Parathyroid adenoma (tissue), 2 donors: Measurements from ENCODE around the gene LINGO4.

Experiments
- H2AFZ ChIP-seq: fragments of 300-600 bp; sonication (generic); one replicate; pipeline ENCODE4 v1.7.0; 2017; ENCODE audit warnings: antibody characterized with exemption, mild to moderate bottlenecking
- H3K27ac ChIP-seq: fragments of 300-600 bp; sonication (generic); one replicate; pipeline ENCODE4 v1.7.0; 2017
- H3K27me3 ChIP-seq: fragments of 300-600 bp; sonication (generic); one replicate; pipeline ENCODE4 v1.7.0; 2017; ENCODE audit warnings: low read length; ENCODE audit not compliant: control insufficient read depth, insufficient read depth
- H3K36me3 ChIP-seq: fragments of 300-600 bp; sonication (generic); one replicate; pipeline ENCODE4 v1.7.0; 2017; ENCODE audit warnings: low read length; ENCODE audit not compliant: control insufficient read depth, insufficient read depth
- H3K4me1 ChIP-seq: fragments of 300-600 bp; sonication (generic); one replicate; pipeline ENCODE4 v1.7.0; 2017; ENCODE audit warnings: control low read depth
- H3K4me2 ChIP-seq: fragments of 300-600 bp; sonication (generic); one replicate; pipeline ENCODE4 v1.7.0; 2017; ENCODE audit warnings: low read length
- H3K4me3 ChIP-seq: fragments of 300-600 bp; sonication (generic); one replicate; pipeline ENCODE4 v1.7.0; 2017; ENCODE audit warnings: low read depth, low read length
- H3K79me2 ChIP-seq: fragments of 300-600 bp; sonication (generic); one replicate; pipeline ENCODE4 v1.7.0; 2017; ENCODE audit warnings: control low read depth
- H3K9ac ChIP-seq: fragments of 300-600 bp; sonication (generic); one replicate; pipeline ENCODE4 v1.7.0; 2017; ENCODE audit warnings: mild to moderate bottlenecking
- H3K9me3 ChIP-seq: fragments of 300-600 bp; sonication (generic); one replicate; pipeline ENCODE4 v1.7.0; 2017; ENCODE audit warnings: low read length; ENCODE audit not compliant: control insufficient read depth
- TF ChIP-seq, protein P1 (sequence below): fragments of 300-600 bp; sonication (generic); IDR thresholded peaks from one replicate; pipeline ENCODE4 v1.7.0; 2017; ENCODE audit warnings: antibody characterized with exemption, mild to moderate bottlenecking
- donor health status: primary hyperparathyroidism.

LINGO4 gene

DNA sequence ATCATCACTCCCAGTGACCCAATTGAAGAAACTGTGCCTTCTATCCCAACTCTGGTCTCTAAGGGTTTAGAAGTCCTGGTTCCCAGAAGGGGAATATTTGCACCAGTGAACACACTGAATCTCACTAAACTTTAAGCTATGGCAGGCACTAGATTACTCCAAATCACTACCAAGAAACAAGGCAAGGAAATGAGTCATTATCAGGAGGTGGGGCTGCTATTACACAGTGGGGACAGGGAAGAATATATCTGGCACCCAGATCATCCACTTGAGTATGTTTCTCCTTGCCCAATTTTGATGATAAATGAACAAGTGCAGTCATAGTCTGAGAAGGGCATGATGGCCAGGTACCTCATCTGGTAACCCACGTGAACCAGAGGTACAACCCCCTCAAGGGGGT lies 48.9 kb downstream of the LINGO4 start:
- Histone ChIP-seq H3K36me3 (no peaks in the 10 kb centered on the region), H3K79me2 (no peaks in the 10 kb centered on the region), H3K27ac (no peak overlapping the region), H3K27me3 (no peaks in the 10 kb centered on the region), H3K9me3 (no peaks in the 10 kb centered on the region), H2AFZ (no peak overlapping the region), H3K4me1 (peaks cover 3% of the 10 kb centered on the region), H3K4me2 (no peak overlapping the region), H3K9ac (no peak overlapping the region), H3K4me3 (no peak overlapping the region)
- TF ChIP-seq, protein P1, sequence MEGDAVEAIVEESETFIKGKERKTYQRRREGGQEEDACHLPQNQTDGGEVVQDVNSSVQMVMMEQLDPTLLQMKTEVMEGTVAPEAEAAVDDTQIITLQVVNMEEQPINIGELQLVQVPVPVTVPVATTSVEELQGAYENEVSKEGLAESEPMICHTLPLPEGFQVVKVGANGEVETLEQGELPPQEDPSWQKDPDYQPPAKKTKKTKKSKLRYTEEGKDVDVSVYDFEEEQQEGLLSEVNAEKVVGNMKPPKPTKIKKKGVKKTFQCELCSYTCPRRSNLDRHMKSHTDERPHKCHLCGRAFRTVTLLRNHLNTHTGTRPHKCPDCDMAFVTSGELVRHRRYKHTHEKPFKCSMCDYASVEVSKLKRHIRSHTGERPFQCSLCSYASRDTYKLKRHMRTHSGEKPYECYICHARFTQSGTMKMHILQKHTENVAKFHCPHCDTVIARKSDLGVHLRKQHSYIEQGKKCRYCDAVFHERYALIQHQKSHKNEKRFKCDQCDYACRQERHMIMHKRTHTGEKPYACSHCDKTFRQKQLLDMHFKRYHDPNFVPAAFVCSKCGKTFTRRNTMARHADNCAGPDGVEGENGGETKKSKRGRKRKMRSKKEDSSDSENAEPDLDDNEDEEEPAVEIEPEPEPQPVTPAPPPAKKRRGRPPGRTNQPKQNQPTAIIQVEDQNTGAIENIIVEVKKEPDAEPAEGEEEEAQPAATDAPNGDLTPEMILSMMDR: no peak
